GM21576 (cell line): ENCODE measurements around the gene MYOCOS.
"Not testable (repeated sequence)": the region's sequence is repeated elsewhere in the genome, so short reads cannot be mapped to it uniquely, and the experiment has no call there.

ENCODE experiments used
- ATAC-seq: cut with Tn5 transposase; IDR thresholded peaks from one replicate; pipeline ENCODE4 v1.9.1; 2021; ENCODE audit warnings: mild to moderate bottlenecking, moderate library complexity; ENCODE audit not compliant: unreplicated experiment

MYOCOS gene

GRCh38 chr1:171622152-171622462 is at the start of gene MYOCOS:
TSS of gene MYOCOS (plus strand) at chr1:171622243. CDS start at chr1:171623884, 1,641 bp downstream.
- ATAC-seq = no peak

- no peak for ATAC-seq
These were observed 45.9 kb upstream of the MYOCOS start for GRCh38 chr1:171576144-171576543.

GRCh38 chr1:171581226-171581625 is 40.8 kb upstream of the MYOCOS start:
- ATAC-seq = no peak

GRCh38 chr1:171581766-171582165 is 40.3 kb upstream of the MYOCOS start:
- no peak for ATAC-seq

- ATAC-seq = no peak
These were observed 39.5 kb upstream of the MYOCOS start for GRCh38 chr1:171582589-171582988.

- no peak for ATAC-seq
These were observed 38.3 kb upstream of the MYOCOS start for GRCh38 chr1:171583591-171584201.

GRCh38 chr1:171585715-171586114 is 36.3 kb upstream of the MYOCOS start:
- ATAC-seq = no peak

- ATAC-seq = no peak
These were observed 33.8 kb upstream of the MYOCOS start for GRCh38 chr1:171588230-171588629.

GRCh38 chr1:171590022-171590421 is 32.0 kb upstream of the MYOCOS start:
- ATAC-seq = no peak

- no peak for ATAC-seq
These were observed 26.7 kb upstream of the MYOCOS start for GRCh38 chr1:171595324-171595723.

- no peak for ATAC-seq
These were observed 25.9 kb upstream of the MYOCOS start for GRCh38 chr1:171596119-171596518.

GRCh38 chr1:171596705-171597104 is 25.3 kb upstream of the MYOCOS start:
- ATAC-seq = no peak

GRCh38 chr1:171597203-171597602 is 24.8 kb upstream of the MYOCOS start:
- ATAC-seq = no peak

GRCh38 chr1:171600310-171600709 is 21.7 kb upstream of the MYOCOS start:
- ATAC-seq = not testable (repeated sequence)

- ATAC-seq = no peak
These were observed 21.2 kb upstream of the MYOCOS start for GRCh38 chr1:171600862-171601261.

- not testable (repeated sequence) for ATAC-seq
These were observed 19.0 kb upstream of the MYOCOS start for GRCh38 chr1:171603042-171603441.

GRCh38 chr1:171606402-171606941 is 15.6 kb upstream of the MYOCOS start:
- ATAC-seq = no peak

GRCh38 chr1:171610385-171610784 is 11.7 kb upstream of the MYOCOS start:
- ATAC-seq = no peak

GRCh38 chr1:171611306-171611705 is 10.7 kb upstream of the MYOCOS start:
- ATAC-seq = no peak

GRCh38 chr1:171613282-171613681 is 8.8 kb upstream of the MYOCOS start:
- ATAC-seq = no peak

- ATAC-seq = peak; percentile 54
These were observed 6.7 kb upstream of the MYOCOS start for GRCh38 chr1:171615122-171615906.

- no peak for ATAC-seq
These were observed 5.5 kb upstream of the MYOCOS start for GRCh38 chr1:171616586-171616985.
